Measurements from ENCODE around the gene PC.

PC gene

GRCh38 chr11:66886671-66887221 is 71.4 kb downstream of the PC start:
- in situ Hi-C loops (cut with MboI; ENCODE audit: low sequenced_read_pairs): no loop called here

GRCh38 chr11:66885950-66886440 is 72.2 kb downstream of the PC start:
- in situ Hi-C loops (cut with MboI; ENCODE audit: low sequenced_read_pairs): no loop called here

GRCh38 chr11:66885469-66885868 is 72.7 kb downstream of the PC start:
- in situ Hi-C loops (cut with MboI; ENCODE audit: low sequenced_read_pairs): no loop called here

- in situ Hi-C loops (cut with MboI; ENCODE audit: low sequenced_read_pairs): no loop called here
Measured at GRCh38 chr11:66884443-66884842, 73.7 kb downstream of the PC start.

GRCh38 chr11:66883016-66883965 is 74.9 kb downstream of the PC start:
- in situ Hi-C loops (cut with MboI; ENCODE audit: low sequenced_read_pairs): no loop called here

GRCh38 chr11:66882561-66883015 is 75.6 kb downstream of the PC start:
- in situ Hi-C loops (cut with MboI; ENCODE audit: low sequenced_read_pairs): no loop called here

DNA sequence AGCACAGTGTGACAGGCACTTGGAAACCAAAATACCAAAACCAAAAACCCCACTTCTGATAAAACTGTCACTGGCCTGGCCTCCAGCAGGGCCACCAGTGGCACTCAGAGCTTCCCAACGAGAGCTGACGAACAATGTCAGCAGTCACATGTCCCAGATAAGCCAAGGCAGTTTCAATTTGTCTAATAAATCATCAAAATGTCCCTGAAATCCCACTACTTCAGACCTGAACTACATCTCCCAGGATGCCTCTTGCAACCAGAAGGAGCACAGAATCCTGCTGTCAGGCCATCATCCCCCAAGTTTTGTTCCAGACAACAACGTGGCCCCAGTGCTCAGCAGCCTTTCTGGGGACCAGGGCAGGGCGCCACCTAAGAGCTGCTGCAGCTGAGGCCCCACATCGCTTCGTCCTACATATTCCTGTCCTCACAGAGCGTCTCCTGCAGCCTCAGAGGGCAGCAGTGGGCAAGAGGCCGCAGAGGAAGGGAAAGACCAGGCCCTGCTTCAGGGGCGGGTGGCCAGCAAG is 76.2 kb downstream of the PC start:
- in situ Hi-C loops (cut with MboI; ENCODE audit: low sequenced_read_pairs): no loop called here

DNA sequence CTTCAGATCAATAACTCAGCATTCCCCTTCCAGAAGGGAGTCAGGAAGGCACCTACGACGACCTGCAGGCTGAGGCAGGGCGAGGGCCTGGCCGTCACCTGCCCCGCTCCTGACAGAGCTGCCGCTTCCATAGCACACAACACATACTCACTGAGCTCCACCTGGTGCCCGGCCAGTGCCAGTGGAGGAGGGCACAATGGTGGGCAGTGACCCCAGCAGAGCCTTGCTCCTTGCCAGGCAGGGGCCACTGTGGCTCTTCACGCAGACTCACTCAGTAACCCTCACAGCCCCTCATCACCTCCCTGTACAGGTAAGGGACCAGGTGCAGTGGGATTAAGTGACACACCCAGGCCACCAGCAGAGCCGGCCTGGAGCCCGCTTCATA is 76.7 kb downstream of the PC start:
- in situ Hi-C loops (cut with MboI; ENCODE audit: low sequenced_read_pairs): no loop called here

DNA sequence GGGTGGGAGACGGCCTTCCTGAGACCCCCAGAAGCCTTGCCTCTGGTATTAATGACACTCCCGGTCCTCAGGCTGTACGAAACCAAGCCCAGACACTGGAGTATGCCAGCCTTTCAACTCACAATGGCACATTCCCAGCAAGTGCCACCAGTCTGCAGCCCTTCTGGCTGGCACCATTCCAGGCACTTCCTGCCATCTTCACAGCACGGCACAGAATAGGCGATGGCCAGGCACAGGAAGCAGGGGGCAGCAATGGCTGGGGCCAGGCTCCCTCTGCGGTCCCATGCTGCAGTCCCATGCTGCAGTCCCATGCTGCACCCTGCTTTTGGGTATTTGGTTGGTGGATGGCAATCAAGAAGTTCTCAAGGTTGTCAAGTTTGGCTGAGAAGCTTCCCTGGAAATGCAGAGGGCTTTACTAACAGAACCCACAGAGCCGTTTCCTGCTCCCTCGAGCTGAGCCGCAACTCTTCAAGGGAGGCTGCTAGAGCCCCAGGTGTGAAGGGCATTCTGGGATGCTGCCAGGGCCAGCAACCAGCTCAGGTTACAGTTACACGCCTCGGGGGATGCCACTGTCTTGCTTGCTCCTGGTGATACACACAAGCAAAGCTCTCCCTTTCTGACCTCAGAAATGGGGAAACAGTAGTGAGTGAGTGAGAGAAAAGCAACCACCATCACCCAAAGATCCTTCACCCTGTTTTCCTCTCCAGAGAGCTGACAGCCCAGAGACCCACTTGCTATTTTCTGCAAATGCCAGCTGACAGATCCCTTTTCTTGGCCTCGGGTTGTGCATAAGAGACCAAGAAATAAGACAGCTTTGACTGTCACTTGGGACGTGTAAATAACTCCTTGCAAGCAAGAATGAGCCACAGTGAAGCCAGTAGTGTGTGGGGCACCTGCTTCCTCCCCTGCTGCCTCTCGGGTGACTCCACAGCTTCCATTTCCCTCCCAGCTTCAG is 77.4 kb downstream of the PC start:
- in situ Hi-C loops (cut with MboI; ENCODE audit: low sequenced_read_pairs): no loop called here

DNA sequence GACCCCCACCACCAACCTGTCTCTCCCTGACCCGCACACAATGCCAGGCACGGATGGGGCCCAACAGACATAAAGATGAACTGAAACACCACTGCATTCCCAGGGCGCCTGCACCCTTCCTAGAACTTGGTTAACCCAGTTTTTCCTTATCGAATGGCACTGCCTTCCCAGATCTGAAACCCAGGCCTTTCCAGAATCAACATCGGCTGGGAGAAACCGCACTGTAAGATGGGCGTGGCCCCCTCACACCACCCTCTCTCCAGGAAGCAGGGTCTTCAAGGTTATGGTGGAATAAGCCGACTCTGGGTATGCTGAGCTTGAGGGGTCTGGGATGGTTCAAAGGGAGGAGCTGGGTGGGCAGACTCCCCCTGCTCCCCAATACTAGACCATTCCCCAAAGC is 78.2 kb downstream of the PC start:
- in situ Hi-C loops (cut with MboI; ENCODE audit: low sequenced_read_pairs): no loop called here

- in situ Hi-C loops (cut with MboI; ENCODE audit: low sequenced_read_pairs): no loop called here
Measured at GRCh38 chr11:66879583-66879982, 78.6 kb downstream of the PC start.

DNA sequence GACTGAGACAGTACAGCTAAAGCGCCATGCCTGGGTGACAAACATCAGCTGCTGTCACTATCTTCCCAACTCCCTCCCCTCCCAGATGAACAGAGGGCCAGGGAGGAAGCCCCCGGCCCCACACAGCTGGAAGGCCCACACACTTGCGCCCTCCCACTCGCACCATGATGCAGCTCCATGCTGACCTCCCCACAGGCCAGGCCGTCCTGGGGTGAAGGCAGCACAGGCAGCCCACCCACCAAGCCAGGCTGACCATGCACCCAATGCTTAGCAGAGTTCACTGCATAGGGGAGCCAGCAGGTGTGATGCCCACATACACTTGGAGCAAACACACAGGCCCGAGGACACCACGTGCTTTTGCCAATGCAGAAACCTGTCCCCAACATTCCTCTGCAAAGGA is 79.2 kb downstream of the PC start:
- in situ Hi-C loops (cut with MboI; ENCODE audit: low sequenced_read_pairs): no loop called here

DNA sequence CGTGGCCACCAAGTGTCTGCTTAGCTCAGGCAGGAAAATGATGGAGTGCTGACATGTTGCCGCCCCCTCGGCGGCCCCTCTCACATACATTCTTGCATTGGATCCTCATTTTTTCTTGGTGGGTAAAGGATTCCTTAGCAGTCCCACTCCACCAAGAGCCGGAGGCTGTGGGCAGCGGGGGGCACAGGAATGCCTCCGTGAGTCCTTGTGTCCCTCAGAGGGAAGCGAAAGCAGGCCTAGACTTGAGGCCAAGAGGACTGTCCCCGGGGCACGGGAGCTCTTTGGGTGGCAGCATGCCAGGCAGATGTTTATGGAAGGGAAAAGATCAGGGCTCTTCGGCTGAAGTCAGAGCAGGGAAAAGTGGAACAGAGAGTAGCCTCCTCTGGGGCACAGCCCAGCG is 79.7 kb downstream of the PC start:
- in situ Hi-C loops (cut with MboI; ENCODE audit: low sequenced_read_pairs): no loop called here

- in situ Hi-C loops (cut with MboI; ENCODE audit: low sequenced_read_pairs): no loop called here
Measured at GRCh38 chr11:66877588-66878385, 80.4 kb downstream of the PC start.

DNA sequence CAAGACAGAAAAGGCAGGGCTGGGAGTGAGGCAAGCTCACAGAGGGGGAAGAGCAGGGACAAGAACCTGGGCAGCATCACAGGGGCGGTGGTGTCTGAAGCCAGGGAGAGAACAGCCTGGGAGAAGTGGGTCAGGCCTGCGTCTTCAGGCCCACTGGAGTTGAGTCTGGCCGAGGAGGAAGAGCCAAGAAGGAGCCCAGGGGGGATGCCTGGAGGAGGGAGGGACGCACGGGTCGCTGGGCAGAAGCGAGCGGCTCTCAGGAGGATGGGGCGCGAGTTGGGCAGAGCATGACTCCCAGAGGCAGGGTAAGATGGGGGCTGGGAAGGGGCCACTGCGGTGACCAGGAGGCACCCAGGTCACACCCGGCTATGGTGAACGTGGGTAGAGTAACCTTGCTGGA is 82.8 kb downstream of the PC start:
- in situ Hi-C loops (cut with MboI; ENCODE audit: low sequenced_read_pairs): no loop called here

DNA sequence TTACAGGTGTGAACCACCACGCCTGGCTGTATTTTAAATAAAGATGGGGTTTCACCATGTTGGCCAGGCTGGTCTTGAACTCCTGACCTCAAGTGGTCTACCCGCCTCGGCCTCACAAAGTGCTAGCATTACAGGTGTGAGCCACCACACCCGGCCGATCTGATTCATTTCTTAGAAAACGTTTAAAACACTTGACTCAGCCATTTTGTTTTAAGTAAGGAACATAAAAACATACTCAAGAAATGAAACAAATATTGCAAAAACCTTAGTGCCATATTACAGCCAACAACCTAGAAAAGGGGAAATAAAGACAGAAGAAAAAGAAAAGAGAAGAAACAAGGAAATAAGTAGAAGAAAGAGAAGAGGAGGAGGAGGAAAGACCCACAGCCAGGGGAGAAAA is 84.0 kb downstream of the PC start:
- in situ Hi-C loops (cut with MboI; ENCODE audit: low sequenced_read_pairs): no loop called here

GRCh38 chr11:66871521-66871901 is 86.7 kb downstream of the PC start:
- in situ Hi-C loops (cut with MboI; ENCODE audit: low sequenced_read_pairs): no loop called here

DNA sequence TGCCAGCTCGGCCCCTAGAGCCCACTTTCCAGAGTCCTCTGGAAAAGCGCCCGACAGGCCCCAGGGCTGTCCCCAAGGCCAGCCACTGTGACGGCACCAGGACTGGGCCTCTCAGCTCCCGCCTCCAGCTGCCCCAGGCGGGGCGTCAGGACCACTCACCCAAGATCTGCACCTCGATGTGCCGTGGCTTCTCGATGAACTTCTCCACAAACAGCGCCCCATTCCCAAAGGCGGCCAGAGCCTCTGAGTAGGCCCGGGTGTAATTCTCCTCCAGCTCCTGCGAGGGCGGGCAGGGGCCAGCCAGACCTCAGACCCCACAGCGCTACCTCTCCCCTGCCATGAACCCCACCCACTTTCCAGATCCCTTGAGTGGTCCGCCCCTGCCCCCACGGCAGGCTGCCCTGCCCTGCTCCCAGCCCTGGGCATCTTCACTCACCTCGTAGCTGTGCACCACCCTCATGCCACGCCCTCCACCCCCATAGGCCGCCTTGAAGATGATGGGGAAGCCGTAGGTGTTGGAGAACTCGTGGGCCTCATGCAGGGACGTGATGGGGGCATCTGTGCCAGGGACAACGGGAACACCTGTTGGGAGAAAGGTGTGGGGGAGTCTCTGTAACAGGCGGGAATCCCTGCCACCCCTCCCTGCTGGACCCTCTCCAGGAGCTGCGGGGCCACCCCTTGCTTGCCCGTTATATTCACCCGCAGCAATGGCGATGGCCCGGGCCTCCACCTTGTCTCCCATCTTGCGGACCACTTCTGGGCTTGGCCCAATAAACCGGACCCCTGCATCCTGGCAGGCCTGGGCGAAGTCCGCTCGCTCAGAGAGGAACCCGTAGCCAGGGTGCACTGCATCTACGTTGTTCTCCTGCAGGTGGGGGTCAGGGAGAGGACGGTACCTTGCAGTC is 87.3 kb downstream of the PC start:
- in situ Hi-C loops (cut with MboI; ENCODE audit: low sequenced_read_pairs): no loop called here

- in situ Hi-C loops (cut with MboI; ENCODE audit: low sequenced_read_pairs): no loop called here
Measured at GRCh38 chr11:66870131-66870530, 88.1 kb downstream of the PC start.

Data from HL-60/S4 (cell line).